ENCODE results near the gene SYNPR. TPM values are rescaled to one million over a fixed set of nuclear protein-coding genes. Genes with fewer than 3 reads are reported as not detected.
A peak's percentile ranks its signal among the peaks of the same experiment; 100 is the strongest.

Gene SYNPR
- total RNA-seq, 1 experiment from 2014 or later: 17.6 TPM

DNA sequence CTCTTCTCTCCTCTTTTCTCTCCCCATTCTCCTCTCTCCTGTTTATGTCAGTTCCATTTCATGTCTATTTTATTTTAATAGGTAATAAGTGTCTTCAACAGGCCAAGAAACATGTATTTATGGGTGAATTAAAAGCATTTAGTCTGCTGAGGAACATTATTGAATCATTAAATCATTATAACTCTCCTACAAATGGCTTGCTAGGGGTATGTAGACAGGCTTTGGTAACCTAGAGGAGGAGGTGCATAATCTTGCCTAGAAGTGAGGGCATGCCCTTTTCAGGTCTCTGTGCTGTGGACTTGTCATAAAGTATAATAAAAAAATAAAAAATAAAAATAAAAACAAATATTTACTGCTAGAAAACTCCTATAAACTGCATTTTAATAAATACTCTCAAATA, 285.5 kb downstream of the SYNPR start:
- no peaks in the 10 kb centered on the region for H3K36me3 ChIP-seq (ENCODE audit: insufficient read depth, low read length, poor library complexity, severe bottlenecking)
- ChIA-PET POLR2A (ENCODE audit: low non-redundant PET) (no interaction called here), CTCF (no interaction called here)
- intact Hi-C loops (cut with micrococcal nuclease; ENCODE audit: unreplicated experiment): loop anchor here (10.0 kb wide), 1 partner anchor 219 kb away; no protein-coding TSS in a partner anchor
- no peak overlapping the region for H3K4me3 ChIP-seq (ENCODE audit: low read depth, low read length, poor library complexity, severe bottlenecking)
- no peak overlapping the region for H3K27ac ChIP-seq (ENCODE audit: low read depth, low read length, poor library complexity, severe bottlenecking)
- H3K27me3 ChIP-seq (replicated peaks; ENCODE audit: insufficient read depth, low read depth, low read length, poor library complexity): no peaks in the 10 kb centered on the region
- DNase-seq (ENCODE audit: low spot score): no peak
- TF ChIP-seq EZH2 (IDR thresholded peaks at IDR 0.05; ENCODE audit: borderline replicate concordance, low read depth, low read length, poor library complexity, severe bottlenecking) (no peak), CTCF (conservative IDR thresholded peaks at IDR 0.05; ENCODE audit: low read depth, low read length) (no peak)
- BruUV-seq (replicated peaks): no TSS peak
- H3K9me3 ChIP-seq (ENCODE audit: low read depth, low read length, poor library complexity, severe bottlenecking): no peaks in the 10 kb centered on the region
- H3K4me1 ChIP-seq (ENCODE audit: insufficient read depth, low read length, poor library complexity, severe bottlenecking): peaks cover 11% of the 10 kb centered on the region

- DNase-seq (ENCODE audit: low spot score): peak; percentile 1
- intact Hi-C loops (cut with micrococcal nuclease; ENCODE audit: unreplicated experiment): loop anchor here (10.0 kb wide), 1 partner anchor 220 kb away; no protein-coding TSS in a partner anchor
- no peaks in the 10 kb centered on the region for H3K36me3 ChIP-seq (ENCODE audit: insufficient read depth, low read length, poor library complexity, severe bottlenecking)
- H3K4me3 ChIP-seq (ENCODE audit: low read depth, low read length, poor library complexity, severe bottlenecking): no peak overlapping the region
- no peaks in the 10 kb centered on the region for H3K27me3 ChIP-seq (replicated peaks; ENCODE audit: insufficient read depth, low read depth, low read length, poor library complexity)
- no peaks in the 10 kb centered on the region for H3K9me3 ChIP-seq (ENCODE audit: low read depth, low read length, poor library complexity, severe bottlenecking)
- no peak overlapping the region for H3K27ac ChIP-seq (ENCODE audit: low read depth, low read length, poor library complexity, severe bottlenecking)
- CTCF ChIA-PET: no interaction called here
- POLR2A ChIA-PET (ENCODE audit: low non-redundant PET): no interaction called here
- BruUV-seq (replicated peaks): no TSS peak
- peaks cover 3% of the 10 kb centered on the region for H3K4me1 ChIP-seq (ENCODE audit: insufficient read depth, low read length, poor library complexity, severe bottlenecking)
- TF ChIP-seq CTCF (conservative IDR thresholded peaks at IDR 0.05; ENCODE audit: low read depth, low read length): peak; percentile 29
- no peak for TF ChIP-seq EZH2 (IDR thresholded peaks at IDR 0.05; ENCODE audit: borderline replicate concordance, low read depth, low read length, poor library complexity, severe bottlenecking)
Observed at GRCh38 chr3:63565220-63565619, 287.1 kb downstream of the SYNPR start.

DNA sequence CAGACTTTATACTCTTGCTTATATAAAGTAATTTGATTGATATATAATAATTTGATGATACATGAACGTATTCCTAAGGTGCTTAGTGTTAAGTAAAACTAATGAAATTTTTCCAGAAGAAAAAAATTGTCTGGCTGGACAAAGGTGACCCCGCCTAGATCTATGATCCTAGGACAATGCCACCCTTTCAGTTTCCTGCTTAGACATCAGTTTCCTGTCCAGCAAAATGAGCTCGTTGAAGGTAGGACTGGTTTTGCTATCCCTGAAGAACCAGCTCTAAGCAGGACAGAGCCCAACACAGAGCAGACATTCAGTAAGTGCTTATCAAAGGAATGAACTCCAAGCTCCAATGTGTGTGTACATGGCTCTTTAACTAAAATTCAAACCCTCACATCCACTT, 293.6 kb downstream of the SYNPR start:
- Histone ChIP-seq H3K27me3 (replicated peaks; ENCODE audit: insufficient read depth, low read depth, low read length, poor library complexity) (no peaks in the 10 kb centered on the region), H3K4me3 (ENCODE audit: low read depth, low read length, poor library complexity, severe bottlenecking) (no peak overlapping the region), H3K4me1 (ENCODE audit: insufficient read depth, low read length, poor library complexity, severe bottlenecking) (no peaks in the 10 kb centered on the region), H3K36me3 (ENCODE audit: insufficient read depth, low read length, poor library complexity, severe bottlenecking) (no peaks in the 10 kb centered on the region), H3K27ac (ENCODE audit: low read depth, low read length, poor library complexity, severe bottlenecking) (no peak overlapping the region), H3K9me3 (ENCODE audit: low read depth, low read length, poor library complexity, severe bottlenecking) (no peaks in the 10 kb centered on the region)
- no peak for DNase-seq (ENCODE audit: low spot score)
- TF ChIP-seq EZH2 (IDR thresholded peaks at IDR 0.05; ENCODE audit: borderline replicate concordance, low read depth, low read length, poor library complexity, severe bottlenecking): no peak
- CTCF ChIA-PET: no interaction called here
- intact Hi-C loops (cut with micrococcal nuclease; ENCODE audit: unreplicated experiment): no loop called here
- POLR2A ChIA-PET (ENCODE audit: low non-redundant PET): no interaction called here
- no TSS peak for BruUV-seq (replicated peaks)

DNA sequence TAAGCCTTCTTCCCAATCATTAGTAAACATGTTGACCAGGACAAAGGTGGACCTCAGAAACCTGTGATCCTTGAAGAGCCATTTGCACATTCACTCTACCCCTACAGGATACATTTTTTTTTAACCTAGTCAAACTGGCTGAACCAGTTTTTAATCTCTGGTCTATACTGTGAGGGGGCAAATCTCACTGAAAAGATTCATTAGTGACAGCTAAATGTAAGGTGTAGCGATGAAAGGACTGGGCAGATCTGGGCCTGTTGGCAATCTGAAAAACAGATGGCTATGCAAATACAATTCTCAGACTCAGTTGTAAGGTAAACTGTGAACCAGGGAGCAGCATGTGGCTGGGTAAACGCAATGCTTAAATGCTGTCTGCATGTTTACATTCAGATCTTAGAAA, 298.7 kb downstream of the SYNPR start:
- H3K36me3 ChIP-seq (ENCODE audit: insufficient read depth, low read length, poor library complexity, severe bottlenecking): no peaks in the 10 kb centered on the region
- H3K27me3 ChIP-seq (replicated peaks; ENCODE audit: insufficient read depth, low read depth, low read length, poor library complexity): no peaks in the 10 kb centered on the region
- no peak for DNase-seq (ENCODE audit: low spot score)
- intact Hi-C loops (cut with micrococcal nuclease; ENCODE audit: unreplicated experiment): no loop called here
- ChIA-PET POLR2A (ENCODE audit: low non-redundant PET) (no interaction called here), CTCF (no interaction called here)
- no TSS peak for BruUV-seq (replicated peaks)
- no peak for TF ChIP-seq EZH2 (IDR thresholded peaks at IDR 0.05; ENCODE audit: borderline replicate concordance, low read depth, low read length, poor library complexity, severe bottlenecking)
- no peak for TF ChIP-seq CTCF (conservative IDR thresholded peaks at IDR 0.05; ENCODE audit: low read depth, low read length)
- no peaks in the 10 kb centered on the region for H3K4me1 ChIP-seq (ENCODE audit: insufficient read depth, low read length, poor library complexity, severe bottlenecking)
- H3K27ac ChIP-seq (ENCODE audit: low read depth, low read length, poor library complexity, severe bottlenecking): no peak overlapping the region
- H3K4me3 ChIP-seq (ENCODE audit: low read depth, low read length, poor library complexity, severe bottlenecking): no peak overlapping the region
- H3K9me3 ChIP-seq (ENCODE audit: low read depth, low read length, poor library complexity, severe bottlenecking): no peaks in the 10 kb centered on the region

All from A673 (cell line).